ENCODE data around the gene ZC3H4. TPM values are rescaled to one million over a fixed set of nuclear protein-coding genes. Genes with fewer than 3 reads are reported as not detected.

ZC3H4 gene
- total and polyA plus RNA-seq, 2 donors (not counting 1 experiment from before 2014, with no cell fraction given): 12.7 to 73.7 TPM

- Histone ChIP-seq H2AFZ (ENCODE audit: insufficient read depth, low read depth, low read length, poor library complexity, severe bottlenecking) (peak overlapping the region; percentile 90), H3K36me3 (replicated peaks in 1 of 2; ENCODE audit: control extremely low read depth in 1 of 2, control insufficient read depth in 1 of 2, extremely low read depth in 1 of 2, insufficient read depth in 2 of 2, low read length in 1 of 2) (no peaks in the 10 kb centered on the region), H3K4me2 (replicated peaks; ENCODE audit: low read depth, low read length, poor library complexity, severe bottlenecking) (peak overlapping the region; percentile 91), H3K27ac (ENCODE audit: low read length in 2 of 2) (no peak overlapping the region), H3K79me2 (ENCODE audit: control insufficient read depth, insufficient read depth, low read length) (no peaks in the 10 kb centered on the region), H3K4me1 (ENCODE audit: control insufficient read depth in 2 of 2, insufficient read depth in 2 of 2, low read length in 2 of 2) (peaks cover 18 to 19% of the 10 kb centered on the region in 2 donors), H3K9me3 (ENCODE audit: control extremely low read depth in 1 of 3, control insufficient read depth in 2 of 3, insufficient read depth in 1 of 3, low read length in 2 of 3) (peaks cover 0 to 6% (median 0%) of the 10 kb centered on the region in 3 donors), H4K20me1 (ENCODE audit: control insufficient read depth, insufficient read depth, low read length, poor library complexity, severe bottlenecking) (no peaks in the 10 kb centered on the region), H3K27me3 (replicated peaks in 1 of 4; ENCODE audit: control extremely low read depth in 1 of 4, control insufficient read depth in 3 of 4, insufficient read depth in 4 of 4, low read length in 3 of 4) (peaks cover 0 to 20% (median 1%) of the 10 kb centered on the region in 4 experiments), H3K4me3 (ENCODE audit: control extremely low read depth in 1 of 5, extremely low read depth in 1 of 5, insufficient read depth in 1 of 5, low read depth in 2 of 5, low read length in 4 of 5) (peak overlapping the region; percentile 36 to 69 (median 56)), H3K9ac (ENCODE audit: low read length) (peak overlapping the region; percentile 72)
- peaks cover 13% of the 10 kb centered on the region for H3K27me3 Mint-ChIP-seq
- H3K27ac Mint-ChIP-seq: peak overlapping the region; percentile 80
- WGBS (ENCODE audit: insufficient coverage): 9% methylated on average over 30 of the region's 35 CpGs
- peak overlapping the region; percentile 93 for H3K4me3 Mint-ChIP-seq
- ChIA-PET CTCF (interaction anchor here (0.6 to 3.5 kb wide), 16 partner anchors 13 to 1078 kb away, joined by 3 to 27 read pairs (median 4); partner anchors contain the start of gene TMEM160), POLR2A (interaction anchor here (1.0 to 1.4 kb wide), 2 partner anchors 76 to 239 kb away, joined by 3 read pairs; no protein-coding TSS in a partner anchor)
- peaks cover 20% of the 10 kb centered on the region for H3K4me1 Mint-ChIP-seq
- intact Hi-C loops (cut with micrococcal nuclease): loop anchor here (1.0 to 5.0 kb wide), 4 partner anchors 13 to 192 kb away; partner anchors contain the start of gene TMEM160
- peak; percentile 97 for DNase-seq
- H3K9me3 Mint-ChIP-seq (ENCODE audit: insufficient read depth): no peaks in the 10 kb centered on the region
- ATAC-seq (ENCODE audit: low read depth): peak; percentile 98
- no peak for TF ChIP-seq EZH2 (IDR thresholded peaks at IDR 0.05; ENCODE audit: borderline replicate concordance, insufficient read depth, low read depth, low read length, poor library complexity, severe bottlenecking)
- TF ChIP-seq CTCF (IDR thresholded peaks at IDR 0.05): peak; percentile 97
These were observed 78.2 kb downstream of the ZC3H4 start for GRCh38 chr19:47035127-47036096.
